RKO (cell line): ENCODE data around the gene PPP4C.
A peak's percentile ranks its signal among the peaks of the same experiment; 100 is the strongest.

Experiments
- DNase-seq: peaks from one replicate; pipeline ENCODE4 v3.0.0-alpha.2; 2016; ENCODE audit warnings: low spot score

Gene PPP4C

DNA sequence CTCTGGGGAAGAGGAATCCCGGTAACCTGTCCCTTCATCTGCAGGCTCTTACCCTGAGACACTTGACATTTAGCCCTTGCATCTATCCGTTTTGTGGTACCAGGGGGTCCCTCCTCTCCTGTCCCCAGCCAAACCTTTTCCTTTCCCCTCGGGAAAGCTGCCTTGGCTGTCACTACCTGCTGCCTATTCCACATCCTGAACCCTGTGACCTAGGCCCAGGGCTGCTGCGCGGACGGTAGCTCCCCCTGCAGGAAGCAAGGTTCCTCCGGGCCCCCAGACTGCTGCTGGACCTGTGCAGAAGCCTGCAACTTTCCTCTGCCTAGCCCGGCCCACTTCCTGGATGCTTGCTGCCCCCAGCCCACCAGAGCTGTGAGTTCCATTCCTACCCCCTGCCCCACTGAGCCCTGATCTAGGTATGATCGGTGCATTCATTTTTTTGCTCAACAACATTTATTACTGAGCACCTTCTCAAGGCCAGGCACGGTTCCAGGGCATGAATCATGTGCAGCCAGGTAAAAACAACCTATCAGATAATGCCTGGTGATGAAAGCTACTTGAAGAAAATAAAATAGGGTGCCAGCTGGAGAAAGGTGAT is 20.7 kb upstream of the PPP4C start:
- DNase-seq, result no peak

DNA sequence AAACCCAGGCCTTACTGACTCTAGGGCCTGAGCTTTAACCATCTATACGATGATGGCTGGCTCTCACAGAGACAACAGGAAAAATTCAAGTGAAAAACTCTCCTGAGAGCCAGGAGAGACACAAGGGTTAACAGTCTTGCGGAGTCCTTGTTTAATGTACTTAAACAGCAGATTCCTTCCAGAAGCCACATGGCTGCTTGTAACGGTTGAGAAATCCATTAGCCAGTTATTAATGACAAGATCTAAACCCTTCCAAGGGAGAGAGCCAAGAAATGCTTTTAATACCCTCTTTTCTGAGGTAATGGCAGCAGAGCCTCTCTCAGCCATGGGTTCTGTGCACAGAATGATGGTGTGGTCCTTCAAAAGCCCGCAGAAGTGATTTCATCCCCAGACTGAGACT is 15.4 kb upstream of the PPP4C start:
- no peak for DNase-seq

DNA sequence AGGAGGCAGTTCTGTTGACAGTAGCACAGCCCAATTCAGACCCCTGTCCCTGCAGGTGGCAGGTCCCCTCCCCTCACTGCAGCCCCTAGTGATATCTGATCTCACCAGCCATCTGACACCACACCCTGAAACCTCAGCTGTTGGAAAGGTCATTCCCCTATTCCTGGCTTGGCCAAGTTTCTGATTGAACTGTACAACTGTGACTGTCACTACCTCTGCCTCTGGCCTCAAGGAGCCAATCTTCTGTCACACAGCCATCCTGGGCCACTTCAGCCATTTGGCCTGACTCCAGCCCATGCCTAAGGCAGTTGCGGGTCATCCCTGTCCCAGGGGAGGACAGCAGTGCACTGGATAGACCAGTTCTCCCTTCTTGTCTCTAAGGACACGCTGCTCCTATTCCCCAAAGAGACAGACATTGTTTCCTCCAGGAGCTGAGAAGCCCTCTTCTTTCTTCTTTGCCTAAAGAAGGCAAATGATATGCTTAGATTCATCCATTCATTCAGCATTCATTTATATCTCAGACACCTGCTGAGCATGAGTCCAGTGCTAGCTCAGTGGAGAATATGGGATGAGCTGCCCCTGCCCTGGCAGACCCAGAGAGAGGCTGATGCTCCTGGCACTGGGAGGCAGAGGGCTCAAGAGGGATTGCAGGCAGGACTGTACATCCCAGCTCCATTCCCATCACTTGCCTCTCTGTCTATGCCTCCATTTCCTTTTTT is 14.8 kb upstream of the PPP4C start:
- no peak for DNase-seq

DNA sequence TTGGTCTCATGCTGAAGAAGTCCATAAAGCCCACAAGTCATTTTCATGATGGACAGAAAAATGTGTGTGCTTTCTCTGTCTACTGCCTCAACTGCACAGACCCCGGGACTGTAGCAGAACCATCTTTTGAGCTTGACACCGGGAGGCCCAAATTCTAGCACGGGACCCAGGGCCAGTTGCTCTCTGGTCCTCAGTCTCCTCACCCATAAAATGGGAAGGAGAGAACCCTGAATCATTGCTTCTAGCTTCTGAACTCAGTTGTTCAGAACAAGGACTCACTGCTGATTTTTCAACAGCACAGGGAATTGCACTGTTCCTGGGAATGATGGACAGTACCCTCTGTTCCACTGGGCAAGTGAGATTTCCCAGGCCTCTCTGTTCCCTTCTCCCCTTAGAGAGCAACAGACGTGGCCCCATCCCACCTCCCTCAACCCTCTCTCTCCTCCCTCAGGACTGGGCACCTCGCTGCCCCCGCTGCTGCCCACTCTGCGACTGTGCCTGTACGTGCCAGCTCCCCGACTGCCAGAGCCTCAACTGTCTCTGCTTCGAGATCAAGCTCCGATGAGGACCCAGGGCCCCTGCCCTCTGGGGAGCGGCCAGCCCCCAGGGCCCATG is 12.4 kb upstream of the PPP4C start:
- no peak for DNase-seq

- peak; percentile 84 for DNase-seq
Observed at GRCh38 chr16:30063893-30064728, 11.7 kb upstream of the PPP4C start.

GRCh38 chr16:30064729-30065101 is 11.1 kb upstream of the PPP4C start:
- no peak for DNase-seq

DNA sequence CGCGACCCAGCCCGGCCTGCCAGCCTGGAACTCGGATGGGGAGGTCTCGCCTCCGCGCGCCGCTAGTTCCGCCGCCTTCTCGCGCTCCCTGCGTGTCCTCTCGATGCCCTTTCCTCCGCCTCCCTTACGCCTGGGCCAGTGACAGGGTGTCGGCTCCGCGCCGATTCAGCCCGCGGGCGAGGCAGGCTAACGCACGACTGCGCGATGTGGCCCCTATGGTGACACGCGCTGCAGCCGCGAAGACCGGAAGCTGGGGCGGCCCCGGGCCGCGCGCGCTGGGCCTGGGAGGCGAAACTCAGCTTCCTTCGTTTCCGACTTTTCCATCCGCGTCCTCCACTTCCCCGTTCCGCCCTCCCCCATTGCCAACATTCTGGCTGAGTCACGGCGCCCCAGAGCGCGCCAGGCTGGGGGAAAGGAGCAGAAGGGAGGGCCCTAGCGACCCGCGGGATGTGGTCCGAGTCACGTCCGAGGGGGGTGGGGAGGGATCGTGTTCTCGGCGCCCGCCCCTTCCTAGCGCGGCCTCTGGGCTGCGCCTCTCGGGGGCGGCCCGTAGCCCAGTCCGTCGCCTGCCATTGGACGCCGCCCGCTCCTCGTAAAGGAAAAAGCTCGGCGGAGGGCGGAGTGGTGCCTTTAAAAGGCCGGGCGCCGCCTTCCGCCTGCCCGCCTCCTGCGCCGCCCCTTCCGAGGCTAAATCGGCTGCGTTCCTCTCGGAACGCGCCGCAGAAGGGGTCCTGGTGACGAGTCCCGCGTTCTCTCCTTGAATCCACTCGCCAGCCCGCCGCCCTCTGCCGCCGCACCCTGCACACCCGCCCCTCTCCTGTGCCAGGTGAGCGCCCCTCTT is 10.5 kb upstream of the PPP4C start, which contains the start of gene ALDOA:
TSS of gene ALDOA (plus strand) at position 659 of the 841 bp plus-strand sequence. CDS start 1,138 bp downstream, outside the sequence.
- DNase-seq, result peak; percentile 98

DNA sequence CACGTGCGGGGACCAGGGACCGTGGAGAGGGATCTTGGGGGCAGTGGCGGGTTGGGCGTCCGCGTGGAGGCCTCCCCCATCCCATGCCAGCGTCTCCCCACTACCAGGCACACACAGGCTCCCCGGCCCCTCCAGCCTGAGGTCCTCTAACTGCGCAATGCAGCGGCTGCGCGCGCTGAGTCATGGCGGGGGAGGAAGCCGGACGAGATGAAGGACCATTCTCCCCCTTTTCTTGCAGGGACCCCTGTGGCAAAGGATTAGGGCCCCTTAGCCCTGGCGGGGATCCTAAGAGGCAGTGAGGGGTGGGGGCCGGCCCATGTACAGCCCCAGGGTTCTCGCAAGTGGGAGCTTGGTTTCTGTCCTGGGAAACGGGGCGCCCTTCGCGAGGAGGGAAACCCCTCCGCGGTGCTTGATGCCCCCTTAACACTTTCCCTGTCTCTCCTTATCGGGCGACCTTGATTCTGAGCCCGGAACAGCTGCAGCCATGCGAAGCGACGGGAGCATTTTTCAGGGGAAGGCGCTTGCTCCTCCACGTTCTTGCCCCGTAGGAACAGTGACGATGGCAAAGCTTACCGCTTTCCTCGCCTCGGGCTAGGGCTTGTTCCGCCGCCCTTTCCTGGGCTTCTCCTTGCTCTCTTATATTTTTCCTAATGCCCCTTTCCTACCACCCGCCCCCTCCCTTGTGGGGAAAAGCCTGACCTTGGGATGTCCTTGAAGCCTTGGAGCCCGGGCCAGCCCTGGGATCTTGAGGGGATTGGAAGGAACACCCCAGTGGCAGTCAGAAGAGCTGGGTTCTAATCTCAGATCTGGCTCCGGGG is 9.6 kb upstream of the PPP4C start:
- peak; percentile 78 for DNase-seq

DNA sequence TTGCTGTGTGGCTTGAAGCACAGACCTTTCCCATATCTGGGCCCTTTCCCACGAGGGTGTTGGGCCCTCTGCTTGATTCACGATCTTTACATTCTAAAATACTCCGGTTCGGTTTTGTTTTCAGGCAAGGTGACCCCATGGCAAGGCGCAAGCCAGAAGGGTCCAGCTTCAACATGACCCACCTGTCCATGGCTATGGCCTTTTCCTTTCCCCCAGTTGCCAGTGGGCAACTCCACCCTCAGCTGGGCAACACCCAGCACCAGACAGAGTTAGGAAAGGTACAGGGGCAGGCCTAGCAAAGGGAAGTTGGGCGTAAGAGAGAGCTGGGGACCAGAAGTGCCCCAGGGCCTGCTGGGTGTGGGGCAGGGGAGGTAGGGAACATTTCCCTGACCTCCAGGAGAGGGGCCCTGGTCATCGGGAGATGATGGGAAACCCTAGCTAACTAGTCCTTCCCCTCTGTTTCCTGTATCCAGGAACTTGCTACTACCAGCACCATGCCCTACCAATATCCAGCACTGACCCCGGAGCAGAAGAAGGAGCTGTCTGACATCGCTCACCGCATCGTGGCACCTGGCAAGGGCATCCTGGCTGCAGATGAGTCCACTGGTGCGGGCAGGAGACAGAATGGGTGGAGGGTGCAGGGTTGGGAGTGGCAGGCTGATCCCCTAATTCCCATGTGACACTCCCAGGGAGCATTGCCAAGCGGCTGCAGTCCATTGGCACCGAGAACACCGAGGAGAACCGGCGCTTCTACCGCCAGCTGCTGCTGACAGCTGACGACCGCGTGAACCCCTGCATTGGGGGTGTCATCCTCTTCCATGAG is 8.8 kb upstream of the PPP4C start:
- DNase-seq, result no peak

- DNase-seq, result no peak
Observed at GRCh38 chr16:30067584-30067916, 8.2 kb upstream of the PPP4C start.

- no peak for DNase-seq
Observed at GRCh38 chr16:30068333-30068732, 7.5 kb upstream of the PPP4C start.

DNA sequence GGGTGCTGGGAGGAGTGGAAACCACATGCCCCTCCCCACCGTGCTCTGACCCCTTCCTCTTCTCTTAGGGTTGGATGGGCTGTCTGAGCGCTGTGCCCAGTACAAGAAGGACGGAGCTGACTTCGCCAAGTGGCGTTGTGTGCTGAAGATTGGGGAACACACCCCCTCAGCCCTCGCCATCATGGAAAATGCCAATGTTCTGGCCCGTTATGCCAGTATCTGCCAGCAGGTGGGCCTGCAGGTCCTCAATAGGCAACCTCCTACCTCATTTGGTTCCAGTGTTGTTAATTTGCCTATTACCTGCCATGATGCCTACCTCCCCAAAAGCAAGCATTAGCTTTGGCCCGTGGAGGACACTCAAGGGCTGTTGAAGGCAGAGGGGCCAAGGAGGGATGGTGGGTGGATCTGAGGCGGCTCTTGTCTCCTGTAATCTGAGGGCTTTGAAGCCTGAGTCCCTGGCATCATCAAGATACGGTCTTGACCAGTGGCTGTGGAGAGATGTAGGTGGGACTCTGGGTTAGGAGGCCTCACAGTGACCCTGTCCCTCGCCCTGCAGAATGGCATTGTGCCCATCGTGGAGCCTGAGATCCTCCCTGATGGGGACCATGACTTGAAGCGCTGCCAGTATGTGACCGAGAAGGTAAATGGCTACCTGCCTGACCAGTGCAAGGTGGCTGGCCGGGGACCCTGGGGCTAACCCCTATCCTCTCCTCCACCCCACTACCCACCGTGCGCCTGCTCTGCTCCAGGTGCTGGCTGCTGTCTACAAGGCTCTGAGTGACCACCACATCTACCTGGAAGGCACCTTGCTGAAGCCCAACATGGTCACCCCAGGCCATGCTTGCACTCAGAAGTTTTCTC is 6.8 kb upstream of the PPP4C start:
- peak; percentile 52 for DNase-seq

DNA sequence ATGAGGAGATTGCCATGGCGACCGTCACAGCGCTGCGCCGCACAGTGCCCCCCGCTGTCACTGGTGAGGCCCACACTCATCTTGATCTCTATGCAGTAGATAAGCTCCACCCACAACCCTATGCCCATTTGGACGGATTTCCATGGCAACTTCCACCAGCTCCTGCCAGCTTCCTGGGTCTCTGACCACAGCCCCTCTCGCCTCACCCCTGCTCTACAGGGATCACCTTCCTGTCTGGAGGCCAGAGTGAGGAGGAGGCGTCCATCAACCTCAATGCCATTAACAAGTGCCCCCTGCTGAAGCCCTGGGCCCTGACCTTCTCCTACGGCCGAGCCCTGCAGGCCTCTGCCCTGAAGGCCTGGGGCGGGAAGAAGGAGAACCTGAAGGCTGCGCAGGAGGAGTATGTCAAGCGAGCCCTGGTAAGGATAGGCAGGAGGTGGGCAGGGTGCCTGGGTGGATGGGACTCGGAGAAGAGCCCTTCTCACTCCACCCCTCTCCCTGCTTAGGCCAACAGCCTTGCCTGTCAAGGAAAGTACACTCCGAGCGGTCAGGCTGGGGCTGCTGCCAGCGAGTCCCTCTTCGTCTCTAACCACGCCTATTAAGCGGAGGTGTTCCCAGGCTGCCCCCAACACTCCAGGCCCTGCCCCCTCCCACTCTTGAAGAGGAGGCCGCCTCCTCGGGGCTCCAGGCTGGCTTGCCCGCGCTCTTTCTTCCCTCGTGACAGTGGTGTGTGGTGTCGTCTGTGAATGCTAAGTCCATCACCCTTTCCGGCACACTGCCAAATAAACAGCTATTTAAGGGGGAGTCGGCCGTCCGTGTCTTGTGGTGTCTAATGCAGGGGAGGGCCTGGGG is 6.0 kb upstream of the PPP4C start:
- no peak for DNase-seq

GRCh38 chr16:30070490-30070889 is 5.3 kb upstream of the PPP4C start:
- DNase-seq, result no peak

DNA sequence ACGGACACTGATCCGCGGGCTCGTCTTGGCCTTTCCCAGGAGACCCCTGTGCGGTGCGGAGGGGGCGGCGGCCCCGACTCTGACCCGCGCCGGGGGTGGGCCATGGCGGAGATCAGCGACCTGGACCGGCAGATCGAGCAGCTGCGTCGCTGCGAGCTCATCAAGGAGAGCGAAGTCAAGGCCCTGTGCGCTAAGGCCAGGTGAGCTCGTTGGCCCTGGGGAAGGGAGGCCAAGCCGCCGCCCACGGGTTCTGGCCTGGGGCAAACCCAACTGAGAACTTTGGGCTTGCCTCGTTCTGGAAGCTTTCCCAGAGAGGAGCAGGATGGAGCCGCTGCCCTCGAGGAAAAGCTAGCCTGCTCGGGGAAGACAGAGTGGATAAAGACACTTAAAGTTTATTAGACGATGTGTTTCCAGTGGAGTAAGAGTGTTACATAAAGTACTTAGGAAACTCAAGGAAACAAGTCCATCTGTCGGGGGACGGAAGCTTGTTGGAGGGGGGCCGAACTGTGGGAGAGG is 540 bp downstream of the PPP4C start:
- DNase-seq, result no peak

DNA sequence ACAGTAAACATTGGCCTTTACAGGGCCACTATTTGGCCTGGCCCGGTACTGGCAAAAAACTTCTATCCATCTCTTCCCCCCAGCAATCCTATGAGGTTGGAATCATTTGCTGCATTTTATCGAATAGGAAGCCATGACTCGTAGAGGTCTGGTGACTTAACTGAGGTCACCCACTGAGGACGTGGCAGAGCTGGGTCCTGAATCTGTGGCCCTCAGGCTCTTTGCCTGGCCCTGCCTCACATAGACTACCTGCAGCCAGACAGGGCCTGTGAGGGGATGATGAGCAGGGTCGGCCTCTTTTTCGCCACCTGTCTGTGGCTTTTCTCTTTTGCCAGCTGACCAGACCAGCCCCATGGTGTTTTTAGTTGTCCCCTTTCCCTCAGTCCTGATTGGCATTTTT is 1.9 kb downstream of the PPP4C start:
- DNase-seq, result peak; percentile 65

GRCh38 chr16:30078744-30079143 is 3.0 kb downstream of the PPP4C start:
- DNase-seq, result no peak

GRCh38 chr16:30079480-30079879 is 3.7 kb downstream of the PPP4C start:
- no peak for DNase-seq
